KOPT-K1 (cell line): ENCODE results near the gene GHDC.
"Not testable (repeated sequence)": the region's sequence is repeated elsewhere in the genome, so short reads cannot be mapped to it uniquely, and the experiment has no call there.

Source experiments
- H3K27ac ChIP-seq: fragments of 200-600 bp; sonication (generic); 2 replicates; pipeline ENCODE4 v1.5.1; 2016; ENCODE audit warnings: antibody characterized with exemption, mild to moderate bottlenecking, low read depth, low read length; ENCODE audit not compliant: poor library complexity, severe bottlenecking
- H3K36me3 ChIP-seq: fragments of 200-600 bp; sonication (generic); 2 replicates; pipeline ENCODE4 v1.5.1; 2017; ENCODE audit warnings: antibody characterized with exemption, mild to moderate bottlenecking, low read length, moderate library complexity; ENCODE audit not compliant: insufficient read depth
- H3K9me3 ChIP-seq: fragments of 200-600 bp; sonication (generic); 2 replicates; pipeline ENCODE4 v1.5.1; 2017; ENCODE audit warnings: antibody characterized with exemption, low read length, mild to moderate bottlenecking; ENCODE audit not compliant: insufficient read depth, poor library complexity, severe bottlenecking

The GHDC gene

DNA sequence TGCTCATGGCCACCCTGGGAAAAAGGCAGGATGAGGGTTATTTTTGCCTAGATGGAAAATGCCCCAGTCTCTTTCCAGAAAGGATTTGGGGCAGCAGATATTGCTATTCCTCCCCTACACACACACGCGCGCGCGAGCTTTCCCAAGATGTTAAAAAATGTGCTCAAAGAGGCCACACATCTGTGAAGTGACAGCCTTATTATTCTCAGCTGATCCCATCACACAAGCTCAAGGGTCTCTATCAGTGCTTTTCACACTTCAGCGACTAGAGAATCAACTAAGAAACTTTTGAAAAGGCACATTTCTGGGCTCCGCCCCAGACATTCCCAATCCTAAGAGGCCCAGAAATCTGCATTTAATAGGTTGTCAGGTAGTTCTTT, 33.8 kb downstream of the GHDC start:
- Histone ChIP-seq H3K36me3 (no peaks in the 10 kb centered on the region), H3K27ac (no peak overlapping the region), H3K9me3 (no peaks in the 10 kb centered on the region)

- no peak overlapping the region for H3K27ac ChIP-seq
- no peaks in the 10 kb centered on the region for H3K9me3 ChIP-seq
- H3K36me3 ChIP-seq = no peaks in the 10 kb centered on the region
Observed at GRCh38 chr17:42159796-42160530, 34.3 kb downstream of the GHDC start.

- Histone ChIP-seq H3K9me3 (no peaks in the 10 kb centered on the region), H3K36me3 (peaks cover 17% of the 10 kb centered on the region; the same call in 1 of the 2 replicates), H3K27ac (no peak overlapping the region)
Observed at GRCh38 chr17:42155614-42156045, 38.7 kb downstream of the GHDC start.

GRCh38 chr17:42153919-42154742, 40.2 kb downstream of the GHDC start:
- peak overlapping the region; percentile 73 for H3K27ac ChIP-seq
- H3K36me3 ChIP-seq = peaks cover 30% of the 10 kb centered on the region; the same call in 1 of the 2 replicates
- no peaks in the 10 kb centered on the region for H3K9me3 ChIP-seq

- H3K36me3 ChIP-seq = peaks cover 80% of the 10 kb centered on the region
- no peaks in the 10 kb centered on the region for H3K9me3 ChIP-seq
- no peak overlapping the region for H3K27ac ChIP-seq
Observed at GRCh38 chr17:42146911-42147607, 47.2 kb downstream of the GHDC start.

DNA sequence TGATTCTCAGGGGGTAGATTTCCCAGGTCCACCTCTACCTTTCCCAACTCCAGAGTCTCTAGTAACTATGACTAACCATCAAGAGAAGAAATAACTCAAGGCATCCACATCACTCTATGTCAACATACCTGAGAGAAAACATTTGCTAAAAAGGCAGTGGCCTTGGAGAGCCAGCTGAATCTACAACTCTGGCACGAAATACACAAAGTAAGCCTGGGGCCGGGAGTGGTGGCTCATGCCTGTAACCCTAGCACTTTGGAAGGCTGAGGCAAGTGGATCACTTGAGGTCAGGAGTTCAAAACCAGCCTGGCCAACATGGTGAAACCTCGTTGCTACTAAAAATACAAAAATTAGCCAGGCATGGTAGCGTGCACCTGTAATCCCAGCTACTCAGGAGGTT, 51.2 kb downstream of the GHDC start:
- not testable (repeated sequence) for H3K27ac ChIP-seq, H3K9me3 ChIP-seq
- H3K36me3 ChIP-seq = peaks cover 76% of the 10 kb centered on the region

DNA sequence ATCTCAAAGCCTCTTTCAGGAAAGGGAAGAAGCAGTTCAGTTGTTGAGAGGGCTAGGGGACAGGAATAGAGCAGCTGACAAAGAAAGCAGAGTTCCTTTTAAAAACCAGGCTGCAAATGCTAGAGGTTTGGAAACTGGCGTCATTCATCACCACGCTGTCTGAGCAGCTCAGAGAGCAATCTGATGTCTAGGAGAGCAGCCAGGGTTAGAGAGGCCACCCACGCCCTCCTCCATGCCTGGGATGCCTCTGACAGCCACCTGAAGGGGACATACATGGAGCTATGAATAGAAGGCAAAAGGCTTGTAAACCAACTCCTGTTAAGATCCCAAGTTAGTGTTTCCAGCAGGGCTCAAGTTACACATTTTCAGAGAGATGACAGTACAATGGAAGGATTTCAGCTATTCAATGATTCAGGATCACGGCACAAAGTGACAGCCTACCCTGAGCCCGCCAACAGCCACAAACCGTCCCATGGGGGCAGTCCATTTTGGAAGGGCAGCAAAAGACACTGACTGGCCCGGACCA, 51.9 kb downstream of the GHDC start:
- H3K9me3 ChIP-seq = no peaks in the 10 kb centered on the region
- peaks cover 73% of the 10 kb centered on the region for H3K36me3 ChIP-seq
- no peak overlapping the region for H3K27ac ChIP-seq

- Histone ChIP-seq H3K9me3 (no peaks in the 10 kb centered on the region), H3K27ac (no peak overlapping the region), H3K36me3 (peaks cover 71% of the 10 kb centered on the region)
Observed at GRCh38 chr17:42141382-42141781, 52.9 kb downstream of the GHDC start.

DNA sequence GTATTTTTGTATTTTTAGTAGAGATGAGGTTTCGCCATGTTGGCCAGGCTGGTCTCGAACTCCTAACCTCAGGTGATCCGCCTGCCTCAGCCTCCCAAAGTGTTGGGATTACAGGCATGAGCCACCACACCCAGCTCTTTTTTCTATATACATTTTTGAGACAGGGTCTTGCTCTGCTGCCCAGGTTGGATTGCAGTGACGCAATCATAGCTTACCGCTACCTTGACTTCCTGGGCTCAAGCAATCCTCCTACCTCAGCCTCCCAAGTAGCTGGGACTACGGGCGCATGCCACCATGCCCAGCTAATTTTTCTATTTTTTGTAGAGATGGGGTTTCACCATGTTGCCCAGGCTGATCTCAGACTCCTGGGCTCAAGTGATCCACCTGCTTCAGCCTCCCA, 53.6 kb downstream of the GHDC start:
- not testable (repeated sequence) for H3K27ac ChIP-seq, H3K9me3 ChIP-seq
- H3K36me3 ChIP-seq = peaks cover 72% of the 10 kb centered on the region
